GM21529 (cell line): Measurements from ENCODE around the gene PROK2.

Experiments used
- ATAC-seq: cut with Tn5 transposase; IDR thresholded peaks from one replicate; pipeline ENCODE4 v1.9.1; 2021; ENCODE audit not compliant: unreplicated experiment

The PROK2 gene

GRCh38 chr3:71787851-71788405 lies 3.0 kb upstream of the PROK2 start:
- ATAC-seq, result no peak

GRCh38 chr3:71786551-71786950 lies 1.6 kb upstream of the PROK2 start:
- ATAC-seq, result no peak

GRCh38 chr3:71786217-71786549 lies 1.2 kb upstream of the PROK2 start:
- ATAC-seq, result no peak

- no peak for ATAC-seq
These were observed 726 bp upstream of the PROK2 start for GRCh38 chr3:71785532-71786216.

GRCh38 chr3:71784201-71784913 lies 591 bp downstream of the PROK2 start:
- no peak for ATAC-seq

GRCh38 chr3:71783152-71783551 lies 1.8 kb downstream of the PROK2 start:
- ATAC-seq, result no peak

- no peak for ATAC-seq
These were observed 4.5 kb downstream of the PROK2 start for GRCh38 chr3:71780430-71780829.

- no peak for ATAC-seq
These were observed 5.1 kb downstream of the PROK2 start for GRCh38 chr3:71779674-71780377.

GRCh38 chr3:71778353-71778752 lies 6.6 kb downstream of the PROK2 start:
- ATAC-seq, result no peak

- no peak for ATAC-seq
These were observed 8.4 kb downstream of the PROK2 start for GRCh38 chr3:71776538-71776937.

- ATAC-seq, result no peak
These were observed 13.1 kb downstream of the PROK2 start for GRCh38 chr3:71771884-71772283.

- no peak for ATAC-seq
These were observed 13.8 kb downstream of the PROK2 start for GRCh38 chr3:71771126-71771525.

- no peak for ATAC-seq
These were observed 21.5 kb downstream of the PROK2 start for GRCh38 chr3:71763426-71763825.

- ATAC-seq, result no peak
These were observed 24.8 kb downstream of the PROK2 start for GRCh38 chr3:71760140-71760539.

- no peak for ATAC-seq
These were observed 25.5 kb downstream of the PROK2 start for GRCh38 chr3:71759401-71759800.

GRCh38 chr3:71758091-71758490 lies 26.9 kb downstream of the PROK2 start:
- no peak for ATAC-seq

- no peak for ATAC-seq
These were observed 30.2 kb downstream of the PROK2 start for GRCh38 chr3:71754610-71755253.

GRCh38 chr3:71753701-71754609 lies 31.0 kb downstream of the PROK2 start, which contains the start of gene GPR27:
Gene GPR27 (plus strand): TSS chr3:71753855. CDS start chr3:71754050, 195 bp downstream.
- no peak for ATAC-seq

- ATAC-seq, result no peak
These were observed 31.9 kb downstream of the PROK2 start for GRCh38 chr3:71752831-71753700.
